SK-N-SH treated with all-trans-retinoic acid at 6 μM for 48 hours (cell line): ENCODE results near the gene FAM120AOS.

ENCODE experiments used
- ARNTL ChIP-seq: fragments of 450-650 bp; formaldehyde crosslinking; IDR thresholded peaks from 2 replicates; pipeline ENCODE4 v1.5.0; 2020; ENCODE audit warnings: low read depth, mild to moderate bottlenecking, moderate library complexity, borderline replicate concordance
- CREB5 ChIP-seq: fragments of 250-450 bp; sonication (Bioruptor Pico); IDR thresholded peaks from 2 replicates; pipeline ENCODE4 v1.5.1; 2020; ENCODE audit warnings: low read depth, mild to moderate bottlenecking, moderate library complexity
- CSRNP3 ChIP-seq: fragments of 250-450 bp; sonication (Bioruptor Pico); IDR thresholded peaks from 2 replicates; pipeline ENCODE4 v1.5.1; 2021; ENCODE audit warnings: mild to moderate bottlenecking, moderate library complexity
- PATZ1 ChIP-seq: fragments of 250-450 bp; sonication (Bioruptor Pico); IDR thresholded peaks from 2 replicates; pipeline ENCODE4 v1.8.0; 2020; ENCODE audit warnings: mild to moderate bottlenecking, moderate library complexity, borderline replicate concordance
- RARB ChIP-seq: fragments of 250-450 bp; sonication (Bioruptor Pico); IDR thresholded peaks from 2 replicates; pipeline ENCODE4 v1.8.0; 2021; ENCODE audit warnings: mild to moderate bottlenecking, moderate library complexity
- SNAI2 ChIP-seq: fragments of 250-450 bp; sonication (Bioruptor Pico); IDR thresholded peaks from 2 replicates; pipeline ENCODE4 v1.5.0; 2020; ENCODE audit warnings: mild to moderate bottlenecking, moderate library complexity
- TCF4 ChIP-seq: fragments of 250-450 bp; sonication (Bioruptor Pico); IDR thresholded peaks from 2 replicates; pipeline ENCODE4 v1.8.0; 2021; ENCODE audit warnings: mild to moderate bottlenecking, moderate library complexity, borderline replicate concordance
- ZFP3 ChIP-seq: fragments of 250-450 bp; sonication (Bioruptor Pico); IDR thresholded peaks from 2 replicates; pipeline ENCODE4 v1.5.0; 2020; ENCODE audit warnings: mild to moderate bottlenecking, moderate library complexity
- ZFP30 ChIP-seq: fragments of 450-650 bp; formaldehyde crosslinking; IDR thresholded peaks from 2 replicates; pipeline ENCODE4 v1.5.0; 2022; ENCODE audit warnings: mild to moderate bottlenecking, moderate library complexity
- ZNF70 ChIP-seq: fragments of 450-650 bp; formaldehyde crosslinking; IDR thresholded peaks from 2 replicates; pipeline ENCODE4 v1.5.0; 2020; ENCODE audit warnings: mild to moderate bottlenecking, moderate library complexity

GRCh38 chr9:93479726-93480125 lies 26.3 kb upstream of the FAM120AOS start:
- TF ChIP-seq ZFP3 (CRISPR knock-in tag) (no peak), PATZ1 (CRISPR knock-in tag) (no peak), CREB5 (CRISPR knock-in tag) (no peak), ARNTL (no peak), RARB (no peak), TCF4 (CRISPR knock-in tag) (no peak), ZFP30 (no peak), SNAI2 (CRISPR knock-in tag) (no peak), ZNF70 (no peak), CSRNP3 (CRISPR knock-in tag) (no peak)
